ENCODE results near the gene LAP3.

GRCh38 chr4:17574206-17574605, 2.8 kb upstream of the LAP3 start:
- TF ChIP-seq CTCF (IDR thresholded peaks at IDR 0.05), result no peak
- no peak for TF ChIP-seq POLR2A (IDR thresholded peaks at IDR 0.05)

All from heart left ventricle (tissue), 13 donors.